NB4 (cell line): ENCODE data around the gene HLA-DPB1.

ENCODE experiments used
- MYC ChIP-seq: IDR thresholded peaks from 2 replicates; pipeline ENCODE4 v1.6.1; 2011; ENCODE audit warnings: low read depth, low read length
- POLR2A ChIP-seq: IDR thresholded peaks from 2 replicates; pipeline ENCODE4 v1.6.1; 2011; ENCODE audit warnings: mild to moderate bottlenecking; ENCODE audit not compliant: insufficient read length; ENCODE audit errors: extremely low read depth
- TF ChIP-seq, protein P1 (sequence below): IDR thresholded peaks from one replicate; pipeline ENCODE4 v1.5.1; 2012; ENCODE audit warnings: low read depth, low read length
- TF ChIP-seq, protein P2 (sequence below): IDR thresholded peaks from 2 replicates; pipeline ENCODE4 v1.6.1; 2011; ENCODE audit warnings: low read depth, low read length

GRCh38 chr6:33123732-33124524 lies 48.1 kb downstream of the HLA-DPB1 start:
- TF ChIP-seq, protein P1, sequence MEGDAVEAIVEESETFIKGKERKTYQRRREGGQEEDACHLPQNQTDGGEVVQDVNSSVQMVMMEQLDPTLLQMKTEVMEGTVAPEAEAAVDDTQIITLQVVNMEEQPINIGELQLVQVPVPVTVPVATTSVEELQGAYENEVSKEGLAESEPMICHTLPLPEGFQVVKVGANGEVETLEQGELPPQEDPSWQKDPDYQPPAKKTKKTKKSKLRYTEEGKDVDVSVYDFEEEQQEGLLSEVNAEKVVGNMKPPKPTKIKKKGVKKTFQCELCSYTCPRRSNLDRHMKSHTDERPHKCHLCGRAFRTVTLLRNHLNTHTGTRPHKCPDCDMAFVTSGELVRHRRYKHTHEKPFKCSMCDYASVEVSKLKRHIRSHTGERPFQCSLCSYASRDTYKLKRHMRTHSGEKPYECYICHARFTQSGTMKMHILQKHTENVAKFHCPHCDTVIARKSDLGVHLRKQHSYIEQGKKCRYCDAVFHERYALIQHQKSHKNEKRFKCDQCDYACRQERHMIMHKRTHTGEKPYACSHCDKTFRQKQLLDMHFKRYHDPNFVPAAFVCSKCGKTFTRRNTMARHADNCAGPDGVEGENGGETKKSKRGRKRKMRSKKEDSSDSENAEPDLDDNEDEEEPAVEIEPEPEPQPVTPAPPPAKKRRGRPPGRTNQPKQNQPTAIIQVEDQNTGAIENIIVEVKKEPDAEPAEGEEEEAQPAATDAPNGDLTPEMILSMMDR = peak; percentile 54
- no peak for TF ChIP-seq POLR2A
- peak; percentile 72 for TF ChIP-seq MYC
- TF ChIP-seq, protein P2, sequence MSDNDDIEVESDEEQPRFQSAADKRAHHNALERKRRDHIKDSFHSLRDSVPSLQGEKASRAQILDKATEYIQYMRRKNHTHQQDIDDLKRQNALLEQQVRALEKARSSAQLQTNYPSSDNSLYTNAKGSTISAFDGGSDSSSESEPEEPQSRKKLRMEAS = peak; percentile 89
